K562 (cell line): ENCODE measurements around the gene UBA1. TPM values are rescaled to one million over a fixed set of nuclear protein-coding genes. Genes with fewer than 3 reads are reported as not detected.

Source experiments
- BRD9 ChIP-seq: fragments of 450-650 bp; IDR thresholded peaks from 2 replicates; pipeline ENCODE4 v1.6.1; 2018; ENCODE audit warnings: low read depth; ENCODE audit not compliant: partially characterized antibody
- CBX1 ChIP-seq: sonication (generic); IDR thresholded peaks from 2 replicates; pipeline ENCODE4 v1.6.1; 2016; ENCODE audit warnings: antibody characterized with exemption, low read depth, mild to moderate bottlenecking
- CREM ChIP-seq: IDR thresholded peaks from 2 replicates; pipeline ENCODE4 v1.6.1; 2014; ENCODE audit warnings: antibody characterized with exemption, low read depth
- FIP1L1 ChIP-seq: fragments of 200-400 bp; formaldehyde crosslinking; IDR thresholded peaks from 2 replicates; pipeline ENCODE4 v1.6.1; 2018; ENCODE audit warnings: mild to moderate bottlenecking, low read depth, low read length; ENCODE audit not compliant: poor library complexity, severe bottlenecking
- FOXK2 ChIP-seq, 2 experiments: fragments of 450-650 bp; IDR thresholded peaks in 1 of 2; conservative IDR thresholded peaks in 1 of 2; 2 replicates each; pipeline ENCODE4 v1.6.1; 2016; ENCODE audit warnings: low read depth in 2 of 2, mild to moderate bottlenecking in 1 of 2
- FUS ChIP-seq: fragments of 200-400 bp; formaldehyde crosslinking; optimal IDR thresholded peaks from 2 replicates; pipeline ENCODE3; 2017; ENCODE audit warnings: low read depth, low read length
- JUND ChIP-seq, 2 experiments: IDR thresholded peaks; 2 replicates in 1 of 2; 3 replicates in 1 of 2; pipeline ENCODE4 v1.6.1; 2011; ENCODE audit warnings: borderline replicate concordance in 2 of 2, low read depth in 2 of 2, low read length in 2 of 2, improper control_type of control experiment in 1 of 2, missing biosample characterization in 1 of 2, missing genetic modification characterization in 1 of 2, missing genetic modification reagents in 1 of 2
- MBD2 ChIP-seq: sonication (generic); IDR thresholded peaks from 2 replicates; pipeline ENCODE4 v1.6.1; 2016; ENCODE audit warnings: low read depth, borderline replicate concordance
- NFIC ChIP-seq: fragments of 450-650 bp; IDR thresholded peaks from 2 replicates; pipeline ENCODE4 v1.6.1; 2017; ENCODE audit warnings: mild to moderate bottlenecking, inconsistent platforms
- PHF8 ChIP-seq: fragments of 200-600 bp; sonication (generic); IDR thresholded peaks from 2 replicates; pipeline ENCODE4 v1.6.1; 2012; ENCODE audit warnings: mixed run types, mild to moderate bottlenecking, inconsistent platforms, low read length, moderate library complexity, borderline replicate concordance
- SIN3A ChIP-seq, 2 experiments: fragments of 150-350 bp in 1 of 2; IDR thresholded peaks; 2 replicates each; pipeline ENCODE4 v1.6.1; 2011 to 2016; ENCODE audit warnings: borderline replicate concordance in 2 of 2, low read depth in 2 of 2, low read length in 2 of 2, mild to moderate bottlenecking in 2 of 2, moderate library complexity in 2 of 2; ENCODE audit not compliant: control insufficient read depth in 1 of 2
- SIN3B ChIP-seq: fragments of 450-650 bp; IDR thresholded peaks from 2 replicates; pipeline ENCODE4 v1.6.1; 2017; ENCODE audit warnings: low read depth, mild to moderate bottlenecking, moderate library complexity
- TAL1 ChIP-seq: fragments of 450-650 bp; IDR thresholded peaks from 2 replicates; pipeline ENCODE4 v1.6.1; 2016; ENCODE audit warnings: mild to moderate bottlenecking
- TARDBP ChIP-seq: fragments of 450-650 bp; IDR thresholded peaks from 2 replicates; pipeline ENCODE4 v1.6.1; 2016
- polyA plus RNA-seq, 8 experiments: library from polyadenylated mRNA; depleted of rRNA in 4 of 8; stranded (reverse) in 5 of 8; unstranded in 3 of 8; fragments of >200 nt; fragmentation: Nextera tagmentation in 2 of 8; fragmentation: Illumina TruSeq in 1 of 8; extraction: Ambion mirVana in 2 of 8; extraction: Trizol in 1 of 8; gene quantifications; 2 replicates each; pipeline versions ENCODE4 v1.2.1 to v1.2.3, GENCODE V29; 2011 to 2014; ENCODE audit warnings: inconsistent platforms in 1 of 8, missing spikeins in 1 of 8
- total RNA-seq, 7 experiments: library from RNA; depleted of rRNA in 6 of 7; stranded (reverse); fragments of >200 nt in 6 of 7; fragmentation: Illumina TruSeq in 2 of 7; extraction: Trizol in 2 of 7; gene quantifications; 2 replicates each; pipeline versions ENCODE4 v1.2.1 to v1.2.3, GENCODE V29; 2011 to 2021; ENCODE audit warnings: low replicate concordance in 1 of 7
- TF ChIP-seq, protein P1 (sequence below), 2 experiments: fragments of 450-650 bp in 1 of 2; sonication (generic) in 1 of 2; formaldehyde crosslinking in 1 of 2; IDR thresholded peaks; 2 replicates each; pipeline versions ENCODE4 v1.7.1 to v1.9.0; 2016 to 2022; ENCODE audit warnings: inconsistent platforms in 1 of 2, mild to moderate bottlenecking in 1 of 2, missing genetic modification reagents in 1 of 2
- TF ChIP-seq, protein P2 (sequence below): fragments of 250-450 bp; sonication (Bioruptor Pico); IDR thresholded peaks from 2 replicates; pipeline ENCODE4 v1.4.0; 2020; ENCODE audit warnings: mild to moderate bottlenecking

UBA1 gene
- total and polyA plus RNA-seq, 9 of the 15 experiments (the other 6 are each of a cell fraction or from before 2014, with no cell fraction given), result 32.0 to 174 (median 93.6) TPM

DNA sequence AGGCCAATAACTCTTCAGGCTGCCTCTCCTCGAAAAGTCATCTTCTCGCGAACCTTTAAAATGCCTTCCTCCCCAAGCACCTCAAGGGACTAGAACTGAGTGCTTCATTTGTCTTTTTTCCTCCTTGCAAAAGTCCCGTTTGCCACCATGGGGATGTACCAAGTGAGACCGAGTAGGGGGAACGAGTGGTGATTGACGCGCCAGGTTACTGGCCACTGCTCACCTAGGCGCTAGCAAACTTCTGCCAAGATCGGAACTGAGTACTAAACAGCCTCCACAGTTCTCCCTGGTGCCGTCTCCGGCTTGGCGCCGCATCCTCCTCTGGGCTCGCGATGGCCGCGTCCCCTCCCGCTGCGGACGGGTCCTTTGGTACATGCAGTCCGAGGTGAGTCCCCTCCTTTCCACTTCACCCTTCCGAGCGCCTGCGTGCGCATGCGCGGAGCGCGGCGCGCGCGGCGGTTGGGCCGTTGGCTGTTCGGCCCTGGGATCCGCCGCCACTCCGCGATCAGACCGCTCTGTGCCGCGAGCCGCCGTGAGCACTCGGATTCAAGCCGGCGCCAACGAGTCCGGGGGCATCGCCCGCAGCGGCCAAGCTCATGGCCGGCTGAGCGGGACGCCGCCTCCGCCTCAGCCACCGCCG, 24.8 kb downstream of the UBA1 start, which contains the start of gene CDK16 (continued):
- TF ChIP-seq, protein P1, sequence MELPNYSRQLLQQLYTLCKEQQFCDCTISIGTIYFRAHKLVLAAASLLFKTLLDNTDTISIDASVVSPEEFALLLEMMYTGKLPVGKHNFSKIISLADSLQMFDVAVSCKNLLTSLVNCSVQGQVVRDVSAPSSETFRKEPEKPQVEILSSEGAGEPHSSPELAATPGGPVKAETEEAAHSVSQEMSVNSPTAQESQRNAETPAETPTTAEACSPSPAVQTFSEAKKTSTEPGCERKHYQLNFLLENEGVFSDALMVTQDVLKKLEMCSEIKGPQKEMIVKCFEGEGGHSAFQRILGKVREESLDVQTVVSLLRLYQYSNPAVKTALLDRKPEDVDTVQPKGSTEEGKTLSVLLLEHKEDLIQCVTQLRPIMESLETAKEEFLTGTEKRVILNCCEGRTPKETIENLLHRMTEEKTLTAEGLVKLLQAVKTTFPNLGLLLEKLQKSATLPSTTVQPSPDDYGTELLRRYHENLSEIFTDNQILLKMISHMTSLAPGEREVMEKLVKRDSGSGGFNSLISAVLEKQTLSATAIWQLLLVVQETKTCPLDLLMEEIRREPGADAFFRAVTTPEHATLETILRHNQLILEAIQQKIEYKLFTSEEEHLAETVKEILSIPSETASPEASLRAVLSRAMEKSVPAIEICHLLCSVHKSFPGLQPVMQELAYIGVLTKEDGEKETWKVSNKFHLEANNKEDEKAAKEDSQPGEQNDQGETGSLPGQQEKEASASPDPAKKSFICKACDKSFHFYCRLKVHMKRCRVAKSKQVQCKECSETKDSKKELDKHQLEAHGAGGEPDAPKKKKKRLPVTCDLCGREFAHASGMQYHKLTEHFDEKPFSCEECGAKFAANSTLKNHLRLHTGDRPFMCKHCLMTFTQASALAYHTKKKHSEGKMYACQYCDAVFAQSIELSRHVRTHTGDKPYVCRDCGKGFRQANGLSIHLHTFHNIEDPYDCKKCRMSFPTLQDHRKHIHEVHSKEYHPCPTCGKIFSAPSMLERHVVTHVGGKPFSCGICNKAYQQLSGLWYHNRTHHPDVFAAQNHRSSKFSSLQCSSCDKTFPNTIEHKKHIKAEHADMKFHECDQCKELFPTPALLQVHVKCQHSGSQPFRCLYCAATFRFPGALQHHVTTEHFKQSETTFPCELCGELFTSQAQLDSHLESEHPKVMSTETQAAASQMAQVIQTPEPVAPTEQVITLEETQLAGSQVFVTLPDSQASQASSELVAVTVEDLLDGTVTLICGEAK (IDR thresholded peaks at IDR 0.05), result peak; percentile 59; the same call in 1 of the 2 replicates
- TF ChIP-seq, protein P1 (CRISPR knock-in tag; IDR thresholded peaks at IDR 0.05), result no peak
- TF ChIP-seq CBX1 (peak; percentile 51; the same call in 1 of the 2 replicates), FIP1L1 (peak; percentile 75), CREM (peak; percentile 45; the same call in 1 of the 2 replicates), FUS (peak; percentile 52), NFIC (peak; percentile 27), PHF8 (peak; percentile 90; the same call in 1 of the 2 replicates), TAL1 (no peak), TARDBP (no peak), MBD2 (peak; percentile 94), SIN3B (peak; percentile 2; the same call in 1 of the 2 replicates), JUND (IDR thresholded peaks at IDR 0.05; ENCODE audit: borderline replicate concordance, low read depth, low read length) (peak; percentile 93), JUND (tag; IDR thresholded peaks at IDR 0.05; ENCODE audit: borderline replicate concordance, low read depth, low read length) (no peak; the same call in 2 of the 3 replicates), SIN3A (IDR thresholded peaks at IDR 0.05; ENCODE audit: borderline replicate concordance in 2 of 2, control insufficient read depth in 1 of 2, low read depth in 2 of 2, low read length in 2 of 2) (peak in 1 of 2 experiments; percentile 45; a peak in 1 of 4 replicates), FOXK2 (conservative IDR thresholded peaks at IDR 0.05 in 1 of 2, IDR thresholded peaks at IDR 0.05 in 1 of 2; ENCODE audit: low read depth in 2 of 2) (peak in 1 of 2 experiments; percentile 100; a peak in 2 of 4 replicates), BRD9 (no peak)
- TF ChIP-seq, protein P2, sequence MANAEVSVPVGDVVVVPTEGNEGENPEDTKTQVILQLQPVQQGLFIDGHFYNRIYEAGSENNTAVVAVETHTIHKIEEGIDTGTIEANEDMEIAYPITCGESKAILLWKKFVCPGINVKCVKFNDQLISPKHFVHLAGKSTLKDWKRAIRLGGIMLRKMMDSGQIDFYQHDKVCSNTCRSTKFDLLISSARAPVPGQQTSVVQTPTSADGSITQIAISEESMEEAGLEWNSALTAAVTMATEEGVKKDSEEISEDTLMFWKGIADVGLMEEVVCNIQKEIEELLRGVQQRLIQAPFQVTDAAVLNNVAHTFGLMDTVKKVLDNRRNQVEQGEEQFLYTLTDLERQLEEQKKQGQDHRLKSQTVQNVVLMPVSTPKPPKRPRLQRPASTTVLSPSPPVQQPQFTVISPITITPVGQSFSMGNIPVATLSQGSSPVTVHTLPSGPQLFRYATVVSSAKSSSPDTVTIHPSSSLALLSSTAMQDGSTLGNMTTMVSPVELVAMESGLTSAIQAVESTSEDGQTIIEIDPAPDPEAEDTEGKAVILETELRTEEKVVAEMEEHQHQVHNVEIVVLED (CRISPR knock-in tag), result peak; percentile 41; the same call in 1 of the 2 replicates
